ENCODE results near the gene ADAP1. TPM values are rescaled to one million over a fixed set of nuclear protein-coding genes. Genes with fewer than 3 reads are reported as not detected.

The ADAP1 gene
- total RNA-seq, 1 experiment from 2014 or later = 6.2 TPM

GRCh38 chr7:975702-976473 is 21.4 kb upstream of the ADAP1 start:
- no peaks in the 10 kb centered on the region for H3K27me3 ChIP-seq (ENCODE audit: insufficient read depth, low read length)
- peaks cover 2% of the 10 kb centered on the region; the same call in 1 of the 2 replicates for H3K79me2 ChIP-seq (ENCODE audit: insufficient read depth, low read length)
- no peak overlapping the region for H3K23ac ChIP-seq (ENCODE audit: insufficient read length, low read depth, low read length)
- no peak overlapping the region for H3K27ac ChIP-seq (ENCODE audit: insufficient read length, low read depth, low read length)
- peaks cover 5 to 22% (median 20%) of the 10 kb centered on the region in 3 experiments; a peak in 6 of 7 replicates for H3K36me3 Mint-ChIP-seq (ENCODE audit: insufficient read depth in 1 of 3, low read depth in 3 of 3)
- H3K56ac ChIP-seq (ENCODE audit: insufficient read length, low read depth, low read length) = no peak overlapping the region
- no peak overlapping the region for H2AK5ac ChIP-seq (ENCODE audit: insufficient read length, low read length)
- no peaks in the 10 kb centered on the region for H3K9me3 Mint-ChIP-seq
- no peak overlapping the region for H4K8ac ChIP-seq (replicated peaks; ENCODE audit: insufficient read length, low read depth, low read length)
- no peaks in the 10 kb centered on the region for H4K20me1 ChIP-seq (ENCODE audit: control insufficient read depth, insufficient read depth, insufficient read length)
- H3K4ac ChIP-seq (ENCODE audit: low read depth, low read length) = no peak overlapping the region
- H3K23me2 ChIP-seq (ENCODE audit: insufficient read length, low read depth, low read length, poor library complexity, severe bottlenecking) = peaks cover 3% of the 10 kb centered on the region
- no peak overlapping the region for H3K9ac ChIP-seq (ENCODE audit: extremely low read depth, insufficient read length, low read length)
- peak overlapping the region; percentile 70 to 90 for H3K4me3 Mint-ChIP-seq
- H3K4me1 Mint-ChIP-seq = peaks cover 6 to 20% of the 10 kb centered on the region in 2 experiments; a peak in 3 of 4 replicates
- H3K79me1 ChIP-seq (ENCODE audit: insufficient read depth, low read depth, low read length, poor library complexity, severe bottlenecking) = no peaks in the 10 kb centered on the region
- no peak overlapping the region for H4K5ac ChIP-seq (ENCODE audit: insufficient read length, low read depth, low read length)
- TF ChIP-seq, protein P1, sequence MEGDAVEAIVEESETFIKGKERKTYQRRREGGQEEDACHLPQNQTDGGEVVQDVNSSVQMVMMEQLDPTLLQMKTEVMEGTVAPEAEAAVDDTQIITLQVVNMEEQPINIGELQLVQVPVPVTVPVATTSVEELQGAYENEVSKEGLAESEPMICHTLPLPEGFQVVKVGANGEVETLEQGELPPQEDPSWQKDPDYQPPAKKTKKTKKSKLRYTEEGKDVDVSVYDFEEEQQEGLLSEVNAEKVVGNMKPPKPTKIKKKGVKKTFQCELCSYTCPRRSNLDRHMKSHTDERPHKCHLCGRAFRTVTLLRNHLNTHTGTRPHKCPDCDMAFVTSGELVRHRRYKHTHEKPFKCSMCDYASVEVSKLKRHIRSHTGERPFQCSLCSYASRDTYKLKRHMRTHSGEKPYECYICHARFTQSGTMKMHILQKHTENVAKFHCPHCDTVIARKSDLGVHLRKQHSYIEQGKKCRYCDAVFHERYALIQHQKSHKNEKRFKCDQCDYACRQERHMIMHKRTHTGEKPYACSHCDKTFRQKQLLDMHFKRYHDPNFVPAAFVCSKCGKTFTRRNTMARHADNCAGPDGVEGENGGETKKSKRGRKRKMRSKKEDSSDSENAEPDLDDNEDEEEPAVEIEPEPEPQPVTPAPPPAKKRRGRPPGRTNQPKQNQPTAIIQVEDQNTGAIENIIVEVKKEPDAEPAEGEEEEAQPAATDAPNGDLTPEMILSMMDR (conservative IDR thresholded peaks at IDR 0.05) = no peak
- H4K91ac ChIP-seq (ENCODE audit: insufficient read length, low read depth, low read length) = no peak overlapping the region
- H3K4me1 ChIP-seq (ENCODE audit: insufficient read depth, low read length) = no peaks in the 10 kb centered on the region
- no peak overlapping the region for H3K18ac ChIP-seq (ENCODE audit: insufficient read length, low read depth, low read length)
- no peak overlapping the region for H2BK120ac ChIP-seq (ENCODE audit: low read depth, low read length, poor library complexity, severe bottlenecking)
- peak overlapping the region; percentile 68 for H3K4me2 ChIP-seq (ENCODE audit: insufficient read depth, insufficient read length, low read length)
- no peak overlapping the region for H3K14ac ChIP-seq (ENCODE audit: insufficient read depth, low read length)
- H3T11ph ChIP-seq (ENCODE audit: low read length) = no peak overlapping the region
- no peak overlapping the region for H2BK20ac ChIP-seq (ENCODE audit: low read depth, low read length, poor library complexity, severe bottlenecking)
- no peak overlapping the region for H2BK15ac ChIP-seq (ENCODE audit: low read depth, low read length)
- no peak overlapping the region for H2AFZ ChIP-seq (ENCODE audit: low read length)
- no CpG with 5 or more reads among the region's 28 CpGs for WGBS (ENCODE audit: extremely low coverage, insufficient read length, low lambda C conversion rate)
- no peak overlapping the region for H2BK5ac ChIP-seq (ENCODE audit: insufficient read length, low read length)
- no peaks in the 10 kb centered on the region; the same call in 1 of the 2 replicates for H3K27me3 Mint-ChIP-seq (ENCODE audit: low read depth)
- no peaks in the 10 kb centered on the region for H3K9me3 ChIP-seq (ENCODE audit: control insufficient read depth, low read depth, low read length)
- H2BK12ac ChIP-seq (ENCODE audit: insufficient read length, low read depth, low read length) = no peak overlapping the region
- no peak overlapping the region for H3K27ac Mint-ChIP-seq
- DNase-seq = no peak

All from H9 (cell line).